Measurements from ENCODE around the gene METTL13. TPM values are rescaled to one million over a fixed set of nuclear protein-coding genes. Genes with fewer than 3 reads are reported as not detected.

Gene METTL13
- total and polyA plus RNA-seq, 4 experiments from 2014 or later = 27.7 to 36.7 (median 34.1) TPM

DNA sequence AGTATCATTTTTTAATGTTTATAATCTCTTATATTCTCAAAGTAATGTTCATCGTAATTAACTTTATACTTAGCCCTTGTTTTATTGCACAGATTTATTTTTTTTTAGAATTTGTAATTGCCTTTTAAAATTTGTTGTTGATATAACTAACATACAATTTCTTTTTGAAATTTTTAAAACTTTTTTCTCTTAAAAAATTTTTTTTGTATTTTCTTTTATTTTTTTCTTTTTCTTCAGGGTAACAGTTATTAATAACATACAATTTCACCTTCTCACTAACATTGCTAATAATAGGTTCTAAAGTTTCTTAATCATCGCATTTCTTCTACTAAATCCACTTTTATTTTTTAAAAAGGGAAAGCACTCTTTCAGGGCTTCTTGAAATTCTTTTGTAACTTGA, 28.3 kb upstream of the METTL13 start:
- no peak overlapping the region for H3K27ac Mint-ChIP-seq
- H3K4me1 Mint-ChIP-seq = no peaks in the 10 kb centered on the region
- POLR2A ChIA-PET (ENCODE audit: partially characterized antibody) = no interaction called here
- Histone ChIP-seq H3K4me1 (ENCODE audit: insufficient read depth, low read length) (no peaks in the 10 kb centered on the region), H3K4me3 (ENCODE audit: low read length in 2 of 2) (no peak overlapping the region), H3K27ac (ENCODE audit: low read depth, low read length) (no peak overlapping the region), H3K27me3 (ENCODE audit: insufficient read depth, low read length) (no peaks in the 10 kb centered on the region), H3K9me3 (ENCODE audit: control insufficient read depth in 1 of 2, low read length in 2 of 2) (no peaks in the 10 kb centered on the region), H3K36me3 (ENCODE audit: insufficient read depth, low read length) (no peaks in the 10 kb centered on the region)
- H3K36me3 Mint-ChIP-seq = no peaks in the 10 kb centered on the region
- intact Hi-C loops (cut with micrococcal nuclease) = no loop called here
- no peak overlapping the region for H3K4me3 Mint-ChIP-seq
- H3K27me3 Mint-ChIP-seq = peaks cover 4 to 10% of the 10 kb centered on the region in 2 donors
- no peak for DNase-seq
- CTCF ChIA-PET (ENCODE audit: partially characterized antibody) = no interaction called here
- no peaks in the 10 kb centered on the region for H3K9me3 Mint-ChIP-seq

DNA sequence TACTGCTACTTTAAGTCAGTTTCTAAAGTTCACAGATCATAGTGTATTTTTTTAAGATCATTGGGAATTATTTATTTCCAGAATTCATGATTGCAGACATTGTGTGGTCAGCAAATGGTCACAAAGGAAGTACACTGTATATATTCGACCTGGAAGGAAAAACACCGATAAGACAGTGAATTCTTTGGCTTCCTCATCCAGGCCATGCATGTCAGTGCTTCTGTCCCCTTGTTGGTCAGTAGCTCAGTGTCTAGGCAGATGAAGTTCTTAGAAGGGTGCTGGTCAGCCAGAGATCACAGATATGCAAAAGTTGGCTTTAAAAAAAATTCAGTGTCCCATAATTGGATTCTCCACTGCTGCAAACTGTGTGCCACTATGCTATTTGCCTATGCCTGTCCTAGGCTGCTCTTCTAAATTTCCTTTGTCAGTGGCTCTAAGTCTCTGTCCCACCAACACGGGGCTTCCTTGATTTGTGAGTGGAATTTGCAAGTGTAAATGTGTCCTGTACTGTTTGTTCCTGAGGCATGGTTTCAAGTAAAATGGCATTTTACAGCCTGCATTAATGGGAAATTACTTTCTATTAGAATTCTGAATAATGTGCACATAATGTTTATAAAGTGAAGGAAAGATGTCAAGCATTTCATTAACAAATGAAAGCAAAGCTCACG, 27.6 kb upstream of the METTL13 start:
- Mint-ChIP-seq H3K27ac (no peak overlapping the region), H3K4me3 (no peak overlapping the region), H3K27me3 (peaks cover 4 to 10% of the 10 kb centered on the region in 2 donors), H3K9me3 (no peaks in the 10 kb centered on the region), H3K4me1 (no peaks in the 10 kb centered on the region), H3K36me3 (no peaks in the 10 kb centered on the region)
- H3K27me3 ChIP-seq (ENCODE audit: insufficient read depth, low read length) = no peaks in the 10 kb centered on the region
- no peak overlapping the region for H3K4me3 ChIP-seq (ENCODE audit: low read length in 2 of 2)
- CTCF ChIA-PET (ENCODE audit: partially characterized antibody) = no interaction called here
- H3K27ac ChIP-seq (ENCODE audit: low read depth, low read length) = no peak overlapping the region
- POLR2A ChIA-PET (ENCODE audit: partially characterized antibody) = interaction anchor here (0.9 to 1.6 kb wide), 2 partner anchors 11 to 14 kb away, joined by 3 to 4 read pairs; no protein-coding TSS in a partner anchor
- H3K4me1 ChIP-seq (ENCODE audit: insufficient read depth, low read length) = no peaks in the 10 kb centered on the region
- no peak for DNase-seq
- intact Hi-C loops (cut with micrococcal nuclease) = no loop called here
- H3K36me3 ChIP-seq (ENCODE audit: insufficient read depth, low read length) = no peaks in the 10 kb centered on the region
- no peaks in the 10 kb centered on the region for H3K9me3 ChIP-seq (ENCODE audit: control insufficient read depth in 1 of 2, low read length in 2 of 2)

DNA sequence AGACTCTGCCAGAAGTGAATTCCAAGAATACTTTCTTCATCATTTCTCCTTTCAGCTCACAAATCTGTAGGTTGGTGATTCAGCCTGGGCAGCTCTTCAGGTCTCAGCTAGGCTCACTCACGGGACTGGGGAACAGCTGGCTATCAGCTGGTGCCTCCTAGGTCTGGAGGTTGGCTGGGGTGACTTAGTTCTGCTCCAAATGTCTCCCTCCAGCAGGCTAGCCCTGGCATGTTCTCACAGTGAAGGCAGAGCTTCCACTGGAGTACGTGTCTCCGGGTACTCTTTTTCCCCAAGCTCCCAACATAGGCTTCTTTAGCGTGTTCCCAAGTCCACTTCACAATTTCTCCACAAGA, 27.1 kb upstream of the METTL13 start:
- no peaks in the 10 kb centered on the region for H3K27me3 ChIP-seq (ENCODE audit: insufficient read depth, low read length)
- POLR2A ChIA-PET (ENCODE audit: partially characterized antibody) = interaction anchor here (0.9 to 1.6 kb wide), 2 partner anchors 11 to 15 kb away, joined by 3 to 4 read pairs; no protein-coding TSS in a partner anchor
- H3K27ac ChIP-seq (ENCODE audit: low read depth, low read length) = no peak overlapping the region
- no peaks in the 10 kb centered on the region for H3K36me3 ChIP-seq (ENCODE audit: insufficient read depth, low read length)
- no peak overlapping the region for H3K4me3 ChIP-seq (ENCODE audit: low read length in 2 of 2)
- H3K9me3 ChIP-seq (ENCODE audit: control insufficient read depth in 1 of 2, low read length in 2 of 2) = no peaks in the 10 kb centered on the region
- H3K36me3 Mint-ChIP-seq = no peaks in the 10 kb centered on the region
- H3K4me1 ChIP-seq (ENCODE audit: insufficient read depth, low read length) = no peaks in the 10 kb centered on the region
- DNase-seq = no peak
- H3K9me3 Mint-ChIP-seq = no peaks in the 10 kb centered on the region
- H3K27ac Mint-ChIP-seq = peak overlapping the region in 1 of 7 donors; percentile 66
- H3K4me1 Mint-ChIP-seq = no peaks in the 10 kb centered on the region
- H3K27me3 Mint-ChIP-seq = peaks cover 4 to 10% of the 10 kb centered on the region in 2 donors
- intact Hi-C loops (cut with micrococcal nuclease) = no loop called here
- no peak overlapping the region for H3K4me3 Mint-ChIP-seq
- CTCF ChIA-PET (ENCODE audit: partially characterized antibody) = no interaction called here

DNA sequence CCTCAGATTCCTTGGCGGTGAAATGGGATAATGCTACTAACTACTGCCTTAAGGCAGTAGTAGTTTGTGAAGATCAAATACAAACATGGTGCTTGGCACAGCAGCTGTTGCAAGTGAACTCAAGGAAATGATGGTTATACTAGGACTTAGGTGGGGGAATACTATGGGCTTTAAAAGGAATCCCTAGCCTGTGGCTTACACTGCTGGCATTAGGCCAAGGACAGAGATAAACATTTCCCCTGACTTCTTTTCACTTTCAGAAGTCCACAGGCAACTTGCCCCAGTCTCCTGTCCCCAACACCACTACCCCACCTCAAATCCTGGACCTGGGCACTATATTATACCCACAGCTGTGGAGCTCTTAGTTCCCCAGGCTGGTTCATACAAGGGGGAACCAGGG, 26.5 kb upstream of the METTL13 start:
- CTCF ChIA-PET (ENCODE audit: partially characterized antibody) = no interaction called here
- Histone ChIP-seq H3K27ac (ENCODE audit: low read depth, low read length) (no peak overlapping the region), H3K4me1 (ENCODE audit: insufficient read depth, low read length) (no peaks in the 10 kb centered on the region), H3K27me3 (ENCODE audit: insufficient read depth, low read length) (no peaks in the 10 kb centered on the region), H3K4me3 (ENCODE audit: low read length in 2 of 2) (no peak overlapping the region), H3K9me3 (ENCODE audit: control insufficient read depth in 1 of 2, low read length in 2 of 2) (no peaks in the 10 kb centered on the region), H3K36me3 (ENCODE audit: insufficient read depth, low read length) (no peaks in the 10 kb centered on the region)
- Mint-ChIP-seq H3K9me3 (no peaks in the 10 kb centered on the region), H3K27me3 (peaks cover 4 to 10% of the 10 kb centered on the region in 2 donors), H3K4me3 (no peak overlapping the region), H3K27ac (no peak overlapping the region), H3K4me1 (no peaks in the 10 kb centered on the region), H3K36me3 (no peaks in the 10 kb centered on the region)
- DNase-seq = no peak
- POLR2A ChIA-PET (ENCODE audit: partially characterized antibody) = interaction anchor here (1.1 to 1.6 kb wide), 2 partner anchors 12 to 16 kb away, joined by 4 to 5 read pairs; no protein-coding TSS in a partner anchor
- intact Hi-C loops (cut with micrococcal nuclease) = no loop called here

- POLR2A ChIA-PET (ENCODE audit: partially characterized antibody) = interaction anchor here (0.9 kb wide), 1 partner anchor 24 kb away, joined by 3 read pairs; the partner anchor contains the start of gene METTL13
- H3K4me1 ChIP-seq (ENCODE audit: insufficient read depth, low read length) = no peaks in the 10 kb centered on the region
- CTCF ChIA-PET (ENCODE audit: partially characterized antibody) = no interaction called here
- Mint-ChIP-seq H3K27me3 (peaks cover 4 to 12% of the 10 kb centered on the region in 2 donors), H3K9me3 (no peaks in the 10 kb centered on the region), H3K27ac (no peak overlapping the region), H3K4me1 (no peaks in the 10 kb centered on the region), H3K4me3 (no peak overlapping the region), H3K36me3 (no peaks in the 10 kb centered on the region)
- no peak overlapping the region for H3K27ac ChIP-seq (ENCODE audit: low read depth, low read length)
- H3K27me3 ChIP-seq (ENCODE audit: insufficient read depth, low read length) = no peaks in the 10 kb centered on the region
- H3K9me3 ChIP-seq (ENCODE audit: control insufficient read depth in 1 of 2, low read length in 2 of 2) = no peaks in the 10 kb centered on the region
- intact Hi-C loops (cut with micrococcal nuclease) = no loop called here
- no peak for DNase-seq
- H3K36me3 ChIP-seq (ENCODE audit: insufficient read depth, low read length) = no peaks in the 10 kb centered on the region
- H3K4me3 ChIP-seq (ENCODE audit: low read length in 2 of 2) = no peak overlapping the region
Measured at GRCh38 chr1:171756856-171757255, 24.6 kb upstream of the METTL13 start.

DNA sequence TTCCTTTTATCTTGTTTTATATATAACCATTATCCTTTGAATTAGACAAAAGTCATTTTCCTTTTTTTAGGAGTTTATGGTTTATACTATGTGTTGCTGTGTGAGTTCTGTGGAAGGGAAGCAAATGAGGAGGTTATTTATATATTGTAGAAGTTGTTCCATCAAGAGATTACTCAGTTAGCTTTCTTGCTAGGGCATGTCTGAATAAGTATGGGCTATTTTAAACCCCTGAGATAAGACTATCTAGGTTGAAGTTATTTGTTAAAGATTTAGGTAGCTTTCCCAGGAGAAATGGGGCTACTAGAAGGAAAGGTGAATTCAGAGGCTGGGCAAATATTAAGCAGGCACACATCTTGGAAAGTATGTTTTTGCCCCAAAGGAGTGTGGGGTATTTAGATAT, 23.4 kb upstream of the METTL13 start:
- H3K9me3 ChIP-seq (ENCODE audit: control insufficient read depth in 1 of 2, low read length in 2 of 2) = no peaks in the 10 kb centered on the region
- ChIA-PET CTCF (ENCODE audit: partially characterized antibody) (no interaction called here), POLR2A (ENCODE audit: partially characterized antibody) (no interaction called here)
- Mint-ChIP-seq H3K4me3 (no peak overlapping the region), H3K27ac (no peak overlapping the region), H3K36me3 (no peaks in the 10 kb centered on the region), H3K9me3 (no peaks in the 10 kb centered on the region), H3K27me3 (peaks cover 5 to 14% of the 10 kb centered on the region in 2 donors), H3K4me1 (no peaks in the 10 kb centered on the region)
- H3K4me1 ChIP-seq (ENCODE audit: insufficient read depth, low read length) = no peaks in the 10 kb centered on the region
- H3K4me3 ChIP-seq (ENCODE audit: low read length in 2 of 2) = no peak overlapping the region
- no peak for DNase-seq
- no peaks in the 10 kb centered on the region for H3K36me3 ChIP-seq (ENCODE audit: insufficient read depth, low read length)
- intact Hi-C loops (cut with micrococcal nuclease) = no loop called here
- no peak overlapping the region for H3K27ac ChIP-seq (ENCODE audit: low read depth, low read length)
- no peaks in the 10 kb centered on the region for H3K27me3 ChIP-seq (ENCODE audit: insufficient read depth, low read length)

DNA sequence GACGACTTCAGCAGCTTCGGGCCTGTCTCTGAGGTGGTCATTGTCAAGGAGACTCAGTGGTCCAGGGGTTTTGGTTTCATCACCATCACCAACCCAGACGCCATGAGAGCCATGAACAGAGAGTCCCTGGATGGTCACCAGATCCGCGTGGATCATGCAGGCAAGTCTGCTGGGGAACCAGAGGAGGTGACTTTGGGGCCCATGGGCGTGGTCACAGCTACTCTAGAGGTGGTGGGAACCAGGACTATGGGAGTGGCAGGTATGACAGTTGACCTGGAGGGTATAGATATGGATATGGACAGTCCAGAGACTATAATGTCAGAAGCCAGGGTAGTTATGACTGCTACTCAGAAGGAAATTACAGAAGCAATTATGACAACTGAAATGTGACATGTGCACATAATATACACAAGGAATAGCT, 19.3 kb upstream of the METTL13 start:
- ChIA-PET CTCF (ENCODE audit: partially characterized antibody) (interaction anchor here (0.8 to 1.0 kb wide), 2 partner anchors 19 to 598 kb away, joined by 3 read pairs; partner anchors contain the start of gene METTL13), POLR2A (ENCODE audit: partially characterized antibody) (no interaction called here)
- no peak for DNase-seq
- intact Hi-C loops (cut with micrococcal nuclease) = no loop called here
- no peaks in the 10 kb centered on the region for H3K4me1 ChIP-seq (ENCODE audit: insufficient read depth, low read length)
- no peaks in the 10 kb centered on the region for H3K36me3 Mint-ChIP-seq
- H3K36me3 ChIP-seq (ENCODE audit: insufficient read depth, low read length) = no peaks in the 10 kb centered on the region
- H3K27ac Mint-ChIP-seq = no peak overlapping the region
- no peak overlapping the region for H3K27ac ChIP-seq (ENCODE audit: low read depth, low read length)
- no peaks in the 10 kb centered on the region for H3K4me1 Mint-ChIP-seq
- no peaks in the 10 kb centered on the region for H3K9me3 ChIP-seq (ENCODE audit: control insufficient read depth in 1 of 2, low read length in 2 of 2)
- H3K4me3 ChIP-seq (ENCODE audit: low read length in 2 of 2) = no peak overlapping the region
- H3K27me3 ChIP-seq (ENCODE audit: insufficient read depth, low read length) = no peaks in the 10 kb centered on the region
- peaks cover 13 to 17% of the 10 kb centered on the region in 2 donors for H3K27me3 Mint-ChIP-seq
- H3K9me3 Mint-ChIP-seq = no peaks in the 10 kb centered on the region
- no peak overlapping the region for H3K4me3 Mint-ChIP-seq

Measured in CD4-positive, alpha-beta memory T cell (primary cell).